GM23338 (cell line): Measurements from ENCODE around the gene FCRL5. TPM values are rescaled to one million over a fixed set of nuclear protein-coding genes. Genes with fewer than 3 reads are reported as not detected.

Experiments
- ATAC-seq: fragments of 200-7000 bp; cut with Tn5 transposase; 3 replicates; pipeline ENCODE4 v1.9.1; 2020
- DNase-seq: peaks from one replicate; pipeline ENCODE4 v3.0.0-alpha.2; 2015; ENCODE audit warnings: low spot score
- H2AFZ ChIP-seq: fragments of 200-600 bp; sonication (generic); 2 replicates; pipeline ENCODE4 v1.8.0; 2016; ENCODE audit warnings: antibody characterized with exemption, mild to moderate bottlenecking, moderate library complexity
- H3F3A ChIP-seq: fragments of 200-600 bp; sonication (generic); replicated peaks from 2 replicates; pipeline ENCODE4 v1.8.0; 2017; ENCODE audit warnings: antibody characterized with exemption, mixed run types, low read depth
- H3K27ac ChIP-seq: fragments of 200-600 bp; sonication (generic); 2 replicates; pipeline ENCODE4 v1.6.1; 2016; ENCODE audit warnings: low read depth
- H3K27me3 ChIP-seq: fragments of 200-600 bp; sonication (generic); 2 replicates; pipeline ENCODE4 v1.8.0; 2016; ENCODE audit warnings: mild to moderate bottlenecking, mixed run types, moderate library complexity; ENCODE audit not compliant: insufficient read depth
- H3K36me3 ChIP-seq: fragments of 200-600 bp; sonication (generic); 2 replicates; pipeline ENCODE4 v1.8.0; 2016; ENCODE audit warnings: mild to moderate bottlenecking; ENCODE audit not compliant: insufficient read depth
- H3K4me1 ChIP-seq: fragments of 200-600 bp; sonication (generic); 2 replicates; pipeline ENCODE4 v1.8.0; 2016; ENCODE audit warnings: mild to moderate bottlenecking, moderate library complexity; ENCODE audit not compliant: insufficient read depth
- H3K4me2 ChIP-seq: fragments of 200-600 bp; sonication (generic); 2 replicates; pipeline ENCODE4 v1.7.1; 2017; ENCODE audit warnings: mixed run types
- H3K4me3 ChIP-seq: fragments of 200-600 bp; sonication (generic); 2 replicates; pipeline ENCODE4 v1.6.1; 2016; ENCODE audit warnings: mixed run types
- H3K79me2 ChIP-seq: fragments of 200-600 bp; sonication (generic); replicated peaks from 2 replicates; pipeline ENCODE4 v1.8.0; 2017; ENCODE audit warnings: mild to moderate bottlenecking; ENCODE audit not compliant: insufficient read depth
- H3K9me2 ChIP-seq: fragments of 200-600 bp; sonication (generic); 2 replicates; pipeline ENCODE4 v1.8.0; 2017; ENCODE audit not compliant: insufficient read depth
- H4K20me1 ChIP-seq: fragments of 200-600 bp; sonication (generic); replicated peaks from 2 replicates; pipeline ENCODE4 v1.8.0; 2017; ENCODE audit warnings: mild to moderate bottlenecking; ENCODE audit not compliant: insufficient read depth
- H3K27ac Mint-ChIP-seq: 2 replicates; pipeline ENCODE4 v1.8.0; 2020; ENCODE audit warnings: inconsistent platforms, mild to moderate bottlenecking, moderate library complexity, mixed read lengths
- H3K27me3 Mint-ChIP-seq: 3 replicates; pipeline ENCODE4 v1.8.0; 2022; ENCODE audit warnings: low read depth, mild to moderate bottlenecking, moderate library complexity, mixed read lengths, inconsistent platforms; ENCODE audit not compliant: insufficient read depth, poor library complexity
- H3K36me3 Mint-ChIP-seq: 3 replicates; pipeline ENCODE4 v1.8.0; 2021; ENCODE audit warnings: low read depth, mild to moderate bottlenecking, inconsistent platforms, moderate library complexity, mixed read lengths
- H3K4me1 Mint-ChIP-seq: 3 replicates; pipeline ENCODE4 v1.8.0; 2020; ENCODE audit warnings: mild to moderate bottlenecking, inconsistent platforms, mixed read lengths
- H3K4me3 Mint-ChIP-seq: 3 replicates; pipeline ENCODE4 v1.8.0; 2021; ENCODE audit warnings: moderate library complexity, mild to moderate bottlenecking, inconsistent platforms, mixed read lengths
- H3K9me3 Mint-ChIP-seq: 3 replicates; pipeline ENCODE4 v1.8.0; 2020; ENCODE audit warnings: moderate library complexity, mild to moderate bottlenecking, inconsistent platforms, mixed read lengths
- EZH2phosphoT487 ChIP-seq: fragments of 200-600 bp; sonication (generic); IDR thresholded peaks from one replicate; pipeline ENCODE4 v1.8.1; 2018; ENCODE audit warnings: antibody characterized with exemption; ENCODE audit not compliant: unreplicated experiment
- NANOG ChIP-seq: IDR thresholded peaks from 2 replicates; pipeline ENCODE4 v1.6.1; 2016; ENCODE audit warnings: antibody characterized with exemption, borderline replicate concordance
- POLR2AphosphoS5 ChIP-seq: IDR thresholded peaks from 2 replicates; pipeline ENCODE4 v1.6.1; 2016; ENCODE audit warnings: antibody characterized with exemption, low read depth
- STAT1 ChIP-seq: IDR thresholded peaks from one replicate; pipeline ENCODE4 v1.6.1; 2016; ENCODE audit warnings: antibody characterized with exemption; ENCODE audit not compliant: unreplicated experiment
- polyA plus RNA-seq: library from polyadenylated mRNA; unstranded; fragments of >200 nt; fragmentation: Nextera tagmentation; extraction: Ambion mirVana; gene quantifications from 2 replicates; pipeline ENCODE4 v1.2.1, GENCODE V29; 2016
- total RNA-seq: library from RNA; depleted of rRNA; stranded (reverse); fragments of >200 nt; shearing (Covaris generic); gene quantifications from 2 replicates; pipeline ENCODE4 v1.2.3, GENCODE V29; 2014
- TF ChIP-seq, protein P1 (sequence below): fragments of 250-450 bp; sonication (Bioruptor Pico); IDR thresholded peaks from 2 replicates; pipeline ENCODE4 v1.5.0; 2020; ENCODE audit warnings: mild to moderate bottlenecking, moderate library complexity
- TF ChIP-seq, protein P2 (sequence below), 2 experiments: fragments of 200-600 bp in 1 of 2; sonication (generic) in 1 of 2; conservative IDR thresholded peaks; 2 replicates each; pipeline versions ENCODE4 v1.5.1 to v1.6.1; 2016 to 2017; ENCODE audit warnings: antibody characterized with exemption in 2 of 2, low read depth in 2 of 2, mild to moderate bottlenecking in 2 of 2, moderate library complexity in 1 of 2
- TF ChIP-seq, protein P3 (sequence below): IDR thresholded peaks from 2 replicates; pipeline ENCODE4 v1.6.1; 2016; ENCODE audit warnings: antibody characterized with exemption

The FCRL5 gene
- total and polyA plus RNA-seq, 2 experiments from 2014 or later = 0.79 to 2.8 TPM

DNA sequence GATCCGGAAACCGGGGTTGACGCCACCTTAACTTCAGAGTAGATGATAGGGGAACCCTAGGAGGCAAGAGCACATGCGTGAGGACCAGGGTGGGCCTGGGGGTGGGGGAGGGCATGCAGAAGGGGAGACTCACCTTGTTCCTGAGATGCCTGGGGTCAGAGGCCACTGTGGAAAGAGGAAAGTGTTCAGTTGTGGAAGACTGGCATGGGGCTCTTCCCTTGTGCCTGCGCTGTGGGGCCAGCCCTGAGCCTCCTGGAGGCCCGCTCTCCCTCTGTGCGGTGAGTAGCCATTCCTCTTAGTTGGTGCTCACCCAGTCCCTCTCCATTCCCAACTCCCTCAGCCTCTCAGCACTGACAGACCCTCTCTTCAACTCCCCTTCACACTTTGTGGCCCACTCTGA lies 36.6 kb downstream of the FCRL5 start (continued):
- TF ChIP-seq, protein P1, sequence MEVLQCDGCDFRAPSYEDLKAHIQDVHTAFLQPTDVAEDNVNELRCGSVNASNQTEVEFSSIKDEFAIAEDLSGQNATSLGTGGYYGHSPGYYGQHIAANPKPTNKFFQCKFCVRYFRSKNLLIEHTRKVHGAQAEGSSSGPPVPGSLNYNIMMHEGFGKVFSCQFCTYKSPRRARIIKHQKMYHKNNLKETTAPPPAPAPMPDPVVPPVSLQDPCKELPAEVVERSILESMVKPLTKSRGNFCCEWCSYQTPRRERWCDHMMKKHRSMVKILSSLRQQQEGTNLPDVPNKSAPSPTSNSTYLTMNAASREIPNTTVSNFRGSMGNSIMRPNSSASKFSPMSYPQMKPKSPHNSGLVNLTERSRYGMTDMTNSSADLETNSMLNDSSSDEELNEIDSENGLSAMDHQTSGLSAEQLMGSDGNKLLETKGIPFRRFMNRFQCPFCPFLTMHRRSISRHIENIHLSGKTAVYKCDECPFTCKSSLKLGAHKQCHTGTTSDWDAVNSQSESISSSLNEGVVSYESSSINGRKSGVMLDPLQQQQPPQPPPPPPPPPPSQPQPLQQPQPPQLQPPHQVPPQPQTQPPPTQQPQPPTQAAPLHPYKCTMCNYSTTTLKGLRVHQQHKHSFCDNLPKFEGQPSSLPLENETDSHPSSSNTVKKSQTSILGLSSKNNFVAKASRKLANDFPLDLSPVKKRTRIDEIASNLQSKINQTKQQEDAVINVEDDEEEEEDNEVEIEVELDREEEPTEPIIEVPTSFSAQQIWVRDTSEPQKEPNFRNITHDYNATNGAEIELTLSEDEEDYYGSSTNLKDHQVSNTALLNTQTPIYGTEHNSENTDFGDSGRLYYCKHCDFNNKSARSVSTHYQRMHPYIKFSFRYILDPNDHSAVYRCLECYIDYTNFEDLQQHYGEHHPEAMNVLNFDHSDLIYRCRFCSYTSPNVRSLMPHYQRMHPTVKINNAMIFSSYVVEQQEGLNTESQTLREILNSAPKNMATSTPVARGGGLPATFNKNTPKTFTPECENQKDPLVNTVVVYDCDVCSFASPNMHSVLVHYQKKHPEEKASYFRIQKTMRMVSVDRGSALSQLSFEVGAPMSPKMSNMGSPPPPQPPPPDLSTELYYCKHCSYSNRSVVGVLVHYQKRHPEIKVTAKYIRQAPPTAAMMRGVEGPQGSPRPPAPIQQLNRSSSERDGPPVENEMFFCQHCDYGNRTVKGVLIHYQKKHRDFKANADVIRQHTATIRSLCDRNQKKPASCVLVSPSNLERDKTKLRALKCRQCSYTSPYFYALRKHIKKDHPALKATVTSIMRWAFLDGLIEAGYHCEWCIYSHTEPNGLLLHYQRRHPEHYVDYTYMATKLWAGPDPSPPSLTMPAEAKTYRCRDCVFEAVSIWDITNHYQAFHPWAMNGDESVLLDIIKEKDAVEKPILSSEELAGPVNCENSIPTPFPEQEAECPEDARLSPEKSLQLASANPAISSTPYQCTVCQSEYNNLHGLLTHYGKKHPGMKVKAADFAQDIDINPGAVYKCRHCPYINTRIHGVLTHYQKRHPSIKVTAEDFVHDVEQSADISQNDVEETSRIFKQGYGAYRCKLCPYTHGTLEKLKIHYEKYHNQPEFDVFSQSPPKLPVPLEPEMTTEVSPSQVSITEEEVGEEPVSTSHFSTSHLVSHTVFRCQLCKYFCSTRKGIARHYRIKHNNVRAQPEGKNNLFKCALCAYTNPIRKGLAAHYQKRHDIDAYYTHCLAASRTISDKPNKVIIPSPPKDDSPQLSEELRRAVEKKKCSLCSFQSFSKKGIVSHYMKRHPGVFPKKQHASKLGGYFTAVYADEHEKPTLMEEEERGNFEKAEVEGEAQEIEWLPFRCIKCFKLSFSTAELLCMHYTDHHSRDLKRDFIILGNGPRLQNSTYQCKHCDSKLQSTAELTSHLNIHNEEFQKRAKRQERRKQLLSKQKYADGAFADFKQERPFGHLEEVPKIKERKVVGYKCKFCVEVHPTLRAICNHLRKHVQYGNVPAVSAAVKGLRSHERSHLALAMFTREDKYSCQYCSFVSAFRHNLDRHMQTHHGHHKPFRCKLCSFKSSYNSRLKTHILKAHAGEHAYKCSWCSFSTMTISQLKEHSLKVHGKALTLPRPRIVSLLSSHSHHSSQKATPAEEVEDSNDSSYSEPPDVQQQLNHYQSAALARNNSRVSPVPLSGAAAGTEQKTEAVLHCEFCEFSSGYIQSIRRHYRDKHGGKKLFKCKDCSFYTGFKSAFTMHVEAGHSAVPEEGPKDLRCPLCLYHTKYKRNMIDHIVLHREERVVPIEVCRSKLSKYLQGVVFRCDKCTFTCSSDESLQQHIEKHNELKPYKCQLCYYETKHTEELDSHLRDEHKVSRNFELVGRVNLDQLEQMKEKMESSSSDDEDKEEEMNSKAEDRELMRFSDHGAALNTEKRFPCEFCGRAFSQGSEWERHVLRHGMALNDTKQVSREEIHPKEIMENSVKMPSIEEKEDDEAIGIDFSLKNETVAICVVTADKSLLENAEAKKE (CRISPR knock-in tag) = no peak
- TF ChIP-seq, protein P2, sequence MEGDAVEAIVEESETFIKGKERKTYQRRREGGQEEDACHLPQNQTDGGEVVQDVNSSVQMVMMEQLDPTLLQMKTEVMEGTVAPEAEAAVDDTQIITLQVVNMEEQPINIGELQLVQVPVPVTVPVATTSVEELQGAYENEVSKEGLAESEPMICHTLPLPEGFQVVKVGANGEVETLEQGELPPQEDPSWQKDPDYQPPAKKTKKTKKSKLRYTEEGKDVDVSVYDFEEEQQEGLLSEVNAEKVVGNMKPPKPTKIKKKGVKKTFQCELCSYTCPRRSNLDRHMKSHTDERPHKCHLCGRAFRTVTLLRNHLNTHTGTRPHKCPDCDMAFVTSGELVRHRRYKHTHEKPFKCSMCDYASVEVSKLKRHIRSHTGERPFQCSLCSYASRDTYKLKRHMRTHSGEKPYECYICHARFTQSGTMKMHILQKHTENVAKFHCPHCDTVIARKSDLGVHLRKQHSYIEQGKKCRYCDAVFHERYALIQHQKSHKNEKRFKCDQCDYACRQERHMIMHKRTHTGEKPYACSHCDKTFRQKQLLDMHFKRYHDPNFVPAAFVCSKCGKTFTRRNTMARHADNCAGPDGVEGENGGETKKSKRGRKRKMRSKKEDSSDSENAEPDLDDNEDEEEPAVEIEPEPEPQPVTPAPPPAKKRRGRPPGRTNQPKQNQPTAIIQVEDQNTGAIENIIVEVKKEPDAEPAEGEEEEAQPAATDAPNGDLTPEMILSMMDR (conservative IDR thresholded peaks at IDR 0.05; ENCODE audit: low read depth in 2 of 2) = no peak
- TF ChIP-seq EZH2phosphoT487 = no peak
- no peak for TF ChIP-seq NANOG
- no peak for TF ChIP-seq STAT1

DNA sequence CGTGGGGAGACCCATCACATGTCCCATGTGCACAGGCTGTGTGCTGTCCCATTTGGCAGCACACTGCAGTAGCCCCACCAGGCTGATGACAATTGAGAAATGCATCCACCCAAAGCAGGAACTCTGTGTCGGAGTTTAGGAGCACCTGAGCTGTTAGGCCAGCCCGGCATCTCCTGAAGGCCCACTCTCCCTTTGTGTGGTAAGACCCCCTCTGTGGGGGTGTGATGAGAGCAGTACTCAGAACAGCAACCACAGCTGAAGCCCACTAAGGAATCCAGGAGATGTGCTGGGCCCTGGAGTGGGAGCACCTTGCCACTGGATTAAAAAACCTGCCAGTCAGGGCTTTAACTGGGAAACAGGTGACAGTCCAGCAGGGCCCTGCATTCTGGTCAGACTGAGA lies 37.2 kb downstream of the FCRL5 start:
- Histone ChIP-seq H2AFZ (no peak overlapping the region), H3K4me2 (no peak overlapping the region), H4K20me1 (no peaks in the 10 kb centered on the region), H3K9me2 (0 out of 2 replicates have a peak, but pooled peaks cover 4% of the 10 kb centered on the region), H3K4me3 (no peak overlapping the region), H3K36me3 (no peaks in the 10 kb centered on the region), H3K79me2 (no peaks in the 10 kb centered on the region), H3K27ac (no peak overlapping the region), H3F3A (no peaks in the 10 kb centered on the region), H3K27me3 (no peaks in the 10 kb centered on the region), H3K4me1 (no peaks in the 10 kb centered on the region)
- ATAC-seq = no peak
- no peak overlapping the region for H3K27ac Mint-ChIP-seq
- DNase-seq = no peak
- peaks cover 4% of the 10 kb centered on the region for H3K4me1 Mint-ChIP-seq
- no peaks in the 10 kb centered on the region; the same call in 2 of the 3 replicates for H3K9me3 Mint-ChIP-seq
- H3K36me3 Mint-ChIP-seq = no peaks in the 10 kb centered on the region
- no peaks in the 10 kb centered on the region for H3K27me3 Mint-ChIP-seq
- no peak overlapping the region for H3K4me3 Mint-ChIP-seq
- TF ChIP-seq POLR2AphosphoS5 (no peak), STAT1 (no peak)
- TF ChIP-seq, protein P1 (CRISPR knock-in tag) = no peak
- TF ChIP-seq, protein P3, sequence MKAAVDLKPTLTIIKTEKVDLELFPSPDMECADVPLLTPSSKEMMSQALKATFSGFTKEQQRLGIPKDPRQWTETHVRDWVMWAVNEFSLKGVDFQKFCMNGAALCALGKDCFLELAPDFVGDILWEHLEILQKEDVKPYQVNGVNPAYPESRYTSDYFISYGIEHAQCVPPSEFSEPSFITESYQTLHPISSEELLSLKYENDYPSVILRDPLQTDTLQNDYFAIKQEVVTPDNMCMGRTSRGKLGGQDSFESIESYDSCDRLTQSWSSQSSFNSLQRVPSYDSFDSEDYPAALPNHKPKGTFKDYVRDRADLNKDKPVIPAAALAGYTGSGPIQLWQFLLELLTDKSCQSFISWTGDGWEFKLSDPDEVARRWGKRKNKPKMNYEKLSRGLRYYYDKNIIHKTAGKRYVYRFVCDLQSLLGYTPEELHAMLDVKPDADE = no peak
